Body of pancreas (tissue), 4 donors: Measurements from ENCODE around the gene NECTIN4. TPM values are rescaled to one million over a fixed set of nuclear protein-coding genes. Genes with fewer than 3 reads are reported as not detected.
"Not testable (repeated sequence)": the region's sequence is repeated elsewhere in the genome, so short reads cannot be mapped to it uniquely, and the experiment has no call there.

Experiments
- ATAC-seq: fragments of 150-250 bp; one replicate; pipeline ENCODE4 v1.9.1; 2016
- DNase-seq, 4 donors: peaks; one replicate each; pipeline ENCODE4 v3.0.0-alpha.2; 2019
- H3K27ac ChIP-seq, 4 donors: fragments of 200-600 bp; sonication (generic); 1 replicate in 3 of 4; 2 replicates in 1 of 4; pipeline versions ENCODE4 v1.5.1 to v1.6.1; 2016 to 2019; ENCODE audit warnings: mild to moderate bottlenecking in 1 of 4, mixed read lengths in 1 of 4, moderate library complexity in 1 of 4
- H3K27me3 ChIP-seq, 2 donors: fragments of 200-600 bp; sonication (generic); one replicate each; pipeline ENCODE4 v1.6.0; 2016; ENCODE audit warnings: mild to moderate bottlenecking in 1 of 2
- H3K36me3 ChIP-seq, 2 donors: fragments of 200-600 bp; sonication (generic); replicated peaks in 1 of 2; 2 replicates each; pipeline ENCODE4 v1.5.1; 2016; ENCODE audit warnings: low read depth in 2 of 2; ENCODE audit not compliant: insufficient read depth in 1 of 2
- H3K4me1 ChIP-seq: fragments of 200-600 bp; sonication (generic); one replicate; pipeline ENCODE4 v1.6.0; 2016
- H3K4me3 ChIP-seq, 2 donors: fragments of 200-600 bp; sonication (generic); 1 replicate in 1 of 2; 2 replicates in 1 of 2; pipeline ENCODE4 v1.5.1; 2016 to 2019
- H3K9me3 ChIP-seq, 3 donors: fragments of 200-600 bp; sonication (generic); 1 replicate in 2 of 3; 2 replicates in 1 of 3; pipeline ENCODE4 v1.5.1; 2016
- POLR2A ChIP-seq, 3 donors: fragments of 450-650 bp; IDR thresholded peaks; one replicate each; pipeline ENCODE4 v1.6.1; 2016; ENCODE audit warnings: antibody characterized with exemption in 3 of 3, mild to moderate bottlenecking in 2 of 3
- WGBS, 2 donors: methylation state at CpG; one replicate each; pipeline ENCODE4 v1.1.5; 2017; 5-methylcytosine and 5-hydroxymethylcytosine counted together
- intact Hi-C: fragments of 100-400 bp; cut with DNase I; formaldehyde crosslinking; loops from one replicate; pipeline ENCODE4 v1.15.1; 2023
- total RNA-seq, 2 donors: library from RNA; depleted of rRNA; stranded (reverse); fragments of >200 nt; gene quantifications; one replicate each; pipeline ENCODE4 v1.1.0, GENCODE V29; 2016
- TF ChIP-seq, protein P1 (sequence below), 7 experiments: fragments of 450-650 bp in 4 of 7; fragments of 200-600 bp in 3 of 7; sonication (generic) in 3 of 7; IDR thresholded peaks; one replicate each; pipeline ENCODE4 v1.5.1; 2016 to 2019; ENCODE audit warnings: antibody characterized with exemption in 7 of 7

The NECTIN4 gene
- total RNA-seq, 2 donors from 2014 or later: 3.0 to 4.2 TPM

DNA sequence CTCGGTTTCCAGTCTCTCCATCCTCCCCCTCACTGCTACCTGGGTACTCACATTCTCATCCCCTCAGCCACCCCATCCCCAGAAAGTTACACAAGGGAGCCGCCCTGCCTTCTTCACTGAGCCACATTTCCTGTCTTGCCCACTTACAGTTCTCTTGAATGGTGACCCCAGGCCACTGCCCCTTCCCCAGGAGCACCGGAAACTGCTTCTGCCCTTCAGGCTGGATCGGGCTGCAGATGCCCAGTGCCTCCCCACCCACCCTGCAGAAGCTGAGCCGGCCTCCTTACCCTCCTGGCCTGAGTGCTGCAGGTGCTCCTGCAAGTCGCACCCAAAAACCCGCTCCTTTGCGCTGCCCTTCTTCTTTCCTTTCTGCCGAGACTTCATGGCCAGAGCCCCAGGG lies 20.1 kb downstream of the NECTIN4 start:
- 84% methylated on average over 8 to 9 of the region's 9 CpGs for WGBS, 2 donors
- TF ChIP-seq, protein P1, sequence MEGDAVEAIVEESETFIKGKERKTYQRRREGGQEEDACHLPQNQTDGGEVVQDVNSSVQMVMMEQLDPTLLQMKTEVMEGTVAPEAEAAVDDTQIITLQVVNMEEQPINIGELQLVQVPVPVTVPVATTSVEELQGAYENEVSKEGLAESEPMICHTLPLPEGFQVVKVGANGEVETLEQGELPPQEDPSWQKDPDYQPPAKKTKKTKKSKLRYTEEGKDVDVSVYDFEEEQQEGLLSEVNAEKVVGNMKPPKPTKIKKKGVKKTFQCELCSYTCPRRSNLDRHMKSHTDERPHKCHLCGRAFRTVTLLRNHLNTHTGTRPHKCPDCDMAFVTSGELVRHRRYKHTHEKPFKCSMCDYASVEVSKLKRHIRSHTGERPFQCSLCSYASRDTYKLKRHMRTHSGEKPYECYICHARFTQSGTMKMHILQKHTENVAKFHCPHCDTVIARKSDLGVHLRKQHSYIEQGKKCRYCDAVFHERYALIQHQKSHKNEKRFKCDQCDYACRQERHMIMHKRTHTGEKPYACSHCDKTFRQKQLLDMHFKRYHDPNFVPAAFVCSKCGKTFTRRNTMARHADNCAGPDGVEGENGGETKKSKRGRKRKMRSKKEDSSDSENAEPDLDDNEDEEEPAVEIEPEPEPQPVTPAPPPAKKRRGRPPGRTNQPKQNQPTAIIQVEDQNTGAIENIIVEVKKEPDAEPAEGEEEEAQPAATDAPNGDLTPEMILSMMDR (IDR thresholded peaks at IDR 0.05): no peak
- no peak for TF ChIP-seq POLR2A (IDR thresholded peaks at IDR 0.05)
- intact Hi-C loops: loop anchor here (5.0 kb wide), 1 partner anchor 33 kb away; no protein-coding TSS in a partner anchor
- Histone ChIP-seq H3K4me1 (no peaks in the 10 kb centered on the region), H3K27me3 (no peaks in the 10 kb centered on the region), H3K27ac (peak overlapping the region in 2 of 4 donors; percentile 27 to 52), H3K36me3 (peaks cover 0 to 2% of the 10 kb centered on the region in 2 donors), H3K9me3 (no peaks in the 10 kb centered on the region), H3K4me3 (no peak overlapping the region)
- no peak for DNase-seq
- ATAC-seq: no peak

DNA sequence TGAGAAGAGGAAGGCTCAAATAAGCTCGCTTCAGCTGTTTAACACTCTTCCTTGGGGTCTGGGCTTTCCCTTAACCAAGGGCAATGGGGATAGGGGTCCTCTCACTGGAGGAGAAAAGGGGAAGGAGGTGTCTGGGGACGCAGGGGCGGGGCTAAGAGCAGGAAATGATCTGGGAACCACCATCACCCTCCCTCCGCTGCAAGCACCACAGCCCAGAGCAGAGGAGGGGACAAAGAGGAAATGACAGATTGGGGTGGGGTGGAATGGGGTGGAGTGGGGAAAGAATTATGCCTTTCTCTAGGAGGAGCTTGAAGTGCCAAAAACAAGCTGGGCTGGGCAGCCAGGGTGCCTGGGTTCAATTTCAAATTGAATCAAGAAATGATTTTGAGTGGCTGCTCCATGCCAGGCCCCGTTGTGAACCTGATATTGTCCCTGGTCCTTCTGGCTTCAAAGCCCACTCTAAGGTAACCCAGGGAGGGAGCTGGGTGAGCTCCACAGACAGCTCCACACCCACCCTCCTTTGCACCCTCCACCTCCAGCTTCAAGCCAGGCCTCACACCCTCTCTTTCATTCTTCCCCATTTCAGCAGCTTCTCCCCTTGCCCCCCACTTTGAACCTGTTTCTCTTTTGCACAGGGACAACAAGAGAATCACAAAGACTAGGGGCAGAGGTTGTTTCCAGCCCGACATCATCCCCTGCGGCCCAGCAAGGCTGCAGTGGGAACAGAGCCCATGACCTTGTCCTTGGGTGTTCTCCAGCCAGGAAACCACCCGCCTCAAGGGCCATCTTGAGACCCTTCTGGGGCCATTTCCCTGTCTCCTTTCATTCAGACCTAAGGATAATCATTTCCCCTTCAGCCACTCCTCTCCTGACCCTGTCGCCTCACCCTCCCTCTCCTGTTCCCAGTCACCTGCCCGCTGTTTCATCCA lies 20.8 kb downstream of the NECTIN4 start:
- Histone ChIP-seq H3K27me3 (no peaks in the 10 kb centered on the region), H3K4me3 (no peak overlapping the region), H3K27ac (peak overlapping the region in 2 of 4 donors; percentile 27 to 52), H3K4me1 (no peaks in the 10 kb centered on the region), H3K9me3 (no peaks in the 10 kb centered on the region), H3K36me3 (peaks cover 0 to 2% of the 10 kb centered on the region in 2 donors)
- WGBS, 2 donors: 67 to 77% methylated on average over 10 of the region's 10 CpGs
- DNase-seq (peak in 2 of 4 donors; percentile 41 to 78), ATAC-seq (no peak)
- intact Hi-C loops: loop anchor here (5.0 kb wide), 1 partner anchor 34 kb away; no protein-coding TSS in a partner anchor
- TF ChIP-seq, protein P1 (IDR thresholded peaks at IDR 0.05): no peak
- peak in 1 of 3 donors; percentile 25 for TF ChIP-seq POLR2A (IDR thresholded peaks at IDR 0.05)

DNA sequence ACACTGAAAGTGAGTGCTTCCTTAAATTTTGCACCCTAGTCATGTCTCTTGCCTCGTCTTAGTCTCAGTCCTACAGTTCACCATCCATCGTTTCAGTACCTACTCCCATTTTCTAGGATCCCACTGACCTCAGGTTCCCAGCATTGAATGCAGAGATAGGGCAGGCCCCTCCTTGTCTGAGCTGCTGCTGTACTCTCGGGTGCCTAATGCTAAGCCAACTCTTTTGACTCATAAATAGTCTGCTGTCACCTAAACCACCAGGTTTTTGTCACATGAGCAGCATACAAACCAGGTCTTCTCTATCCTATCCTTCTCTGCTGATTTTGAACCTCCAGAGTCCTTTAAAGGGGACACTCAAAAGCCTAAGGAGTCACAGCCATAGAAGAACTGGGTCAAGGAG lies 22.7 kb downstream of the NECTIN4 start:
- TF ChIP-seq POLR2A (IDR thresholded peaks at IDR 0.05): no peak
- TF ChIP-seq, protein P1 (IDR thresholded peaks at IDR 0.05): no peak
- Histone ChIP-seq H3K27me3 (no peaks in the 10 kb centered on the region), H3K4me3 (no peak overlapping the region), H3K36me3 (no peaks in the 10 kb centered on the region), H3K4me1 (no peaks in the 10 kb centered on the region), H3K27ac (no peak overlapping the region), H3K9me3 (no peaks in the 10 kb centered on the region)
- 55 to 71% methylated on average over 3 of the region's 3 CpGs for WGBS, 2 donors
- intact Hi-C loops: loop anchor here (5.0 kb wide), 1 partner anchor 36 kb away; no protein-coding TSS in a partner anchor
- DNase-seq (no peak), ATAC-seq (no peak)

DNA sequence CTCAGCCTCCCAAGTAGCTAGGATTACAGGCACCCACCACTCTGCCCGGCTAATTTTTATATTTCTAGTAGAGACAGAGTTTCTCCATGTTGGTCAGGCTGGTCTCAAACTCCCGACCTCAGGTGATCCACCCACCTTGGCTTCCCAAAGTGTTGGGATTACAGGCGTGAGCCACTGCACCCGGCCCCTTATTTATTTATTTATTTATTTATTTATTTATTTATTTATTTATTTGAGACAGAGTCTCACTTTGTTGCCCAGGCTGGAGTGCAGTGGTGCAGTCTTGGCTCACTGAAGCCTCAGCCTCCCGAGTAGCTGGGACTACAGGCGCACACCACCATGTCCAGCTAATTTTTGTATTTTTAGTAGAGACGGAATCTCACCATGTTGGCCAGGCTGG lies 23.7 kb downstream of the NECTIN4 start:
- 85 to 94% methylated on average over 6 to 7 of the region's 7 CpGs for WGBS, 2 donors
- intact Hi-C loops: loop anchor here (5.0 kb wide), 1 partner anchor 37 kb away; no protein-coding TSS in a partner anchor
- not testable (repeated sequence) for H3K4me1 ChIP-seq

DNA sequence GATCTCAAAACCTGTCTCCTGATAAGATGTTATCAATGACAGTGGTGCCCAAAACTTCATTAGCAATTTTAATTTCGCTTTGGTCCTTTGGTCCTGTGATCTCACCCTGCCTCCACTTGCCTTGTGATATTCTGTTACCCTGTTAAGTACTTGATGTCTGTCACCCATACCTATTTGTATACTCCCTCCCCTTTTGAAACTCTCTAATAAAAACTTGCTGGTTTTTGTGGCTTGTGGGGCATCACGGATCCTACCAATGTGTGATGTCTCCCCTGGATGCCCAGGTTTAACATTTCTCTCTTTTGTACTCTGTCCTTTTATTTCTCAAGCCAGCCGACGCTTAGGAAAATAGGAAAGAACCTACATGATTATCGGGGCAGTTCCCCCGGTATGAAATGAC lies 25.4 kb downstream of the NECTIN4 start:
- H3K27me3 ChIP-seq, H3K4me3 ChIP-seq, H3K4me1 ChIP-seq, ATAC-seq, H3K27ac ChIP-seq, H3K9me3 ChIP-seq, DNase-seq, intact Hi-C loops, H3K36me3 ChIP-seq: not testable (repeated sequence)
- 33 to 47% methylated on average over 6 of the region's 6 CpGs for WGBS, 2 donors

More for the DNA sequence above, 23.7 kb downstream of the NECTIN4 start:
- not testable (repeated sequence) for ATAC-seq, H3K36me3 ChIP-seq, H3K4me3 ChIP-seq, DNase-seq, H3K9me3 ChIP-seq, H3K27me3 ChIP-seq, H3K27ac ChIP-seq
